Esophagus muscularis mucosa (tissue), 3 donors: ENCODE results near the gene AUTS2.

Source experiments
- EP300 ChIP-seq: sonication (generic); formaldehyde crosslinking; IDR thresholded peaks from one replicate; pipeline ENCODE4 v1.6.1; 2017; ENCODE audit warnings: antibody characterized with exemption
- TF ChIP-seq, protein P1 (sequence below), 3 experiments: fragments of 200-600 bp in 2 of 3; fragments of 450-650 bp in 1 of 3; sonication (generic) in 2 of 3; IDR thresholded peaks; one replicate each; pipeline ENCODE4 v1.5.1; 2017 to 2019; ENCODE audit warnings: antibody characterized with exemption in 3 of 3, mild to moderate bottlenecking in 2 of 3, moderate library complexity in 1 of 3

DNA sequence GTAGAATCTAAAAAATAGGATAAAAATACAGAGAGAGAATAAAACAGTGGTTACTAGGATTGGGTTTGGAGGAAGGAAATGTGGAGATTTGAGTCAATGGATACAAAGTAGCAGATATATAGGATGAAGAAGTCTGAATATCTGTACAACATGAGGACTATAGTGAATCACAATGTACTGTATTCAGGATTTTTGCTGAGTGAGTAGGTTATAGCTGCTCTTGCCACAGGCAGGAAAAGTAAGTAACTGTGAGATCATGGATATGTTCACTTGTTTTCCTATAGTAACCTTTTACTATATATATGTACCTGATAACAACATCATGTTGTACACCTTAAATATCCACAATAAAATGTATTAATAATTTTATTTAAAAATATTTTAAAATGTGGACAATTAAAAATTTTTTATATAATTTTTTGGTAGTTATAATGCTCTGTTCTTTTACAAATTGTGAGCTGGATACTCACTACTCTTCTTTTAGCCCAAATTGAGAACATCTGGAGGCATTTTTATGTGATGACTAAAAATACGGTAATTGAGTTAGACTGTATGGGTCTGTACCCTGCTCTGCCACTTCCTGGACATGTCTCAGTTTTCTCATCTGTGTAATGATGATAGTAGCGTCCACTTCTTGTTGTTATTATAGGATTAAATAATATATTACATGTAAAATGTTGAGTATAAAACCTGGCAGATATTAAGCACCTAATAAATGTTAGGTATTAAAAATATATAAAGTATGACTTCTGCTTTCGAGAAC is 439.1 kb downstream of the AUTS2 start:
- TF ChIP-seq, protein P1, sequence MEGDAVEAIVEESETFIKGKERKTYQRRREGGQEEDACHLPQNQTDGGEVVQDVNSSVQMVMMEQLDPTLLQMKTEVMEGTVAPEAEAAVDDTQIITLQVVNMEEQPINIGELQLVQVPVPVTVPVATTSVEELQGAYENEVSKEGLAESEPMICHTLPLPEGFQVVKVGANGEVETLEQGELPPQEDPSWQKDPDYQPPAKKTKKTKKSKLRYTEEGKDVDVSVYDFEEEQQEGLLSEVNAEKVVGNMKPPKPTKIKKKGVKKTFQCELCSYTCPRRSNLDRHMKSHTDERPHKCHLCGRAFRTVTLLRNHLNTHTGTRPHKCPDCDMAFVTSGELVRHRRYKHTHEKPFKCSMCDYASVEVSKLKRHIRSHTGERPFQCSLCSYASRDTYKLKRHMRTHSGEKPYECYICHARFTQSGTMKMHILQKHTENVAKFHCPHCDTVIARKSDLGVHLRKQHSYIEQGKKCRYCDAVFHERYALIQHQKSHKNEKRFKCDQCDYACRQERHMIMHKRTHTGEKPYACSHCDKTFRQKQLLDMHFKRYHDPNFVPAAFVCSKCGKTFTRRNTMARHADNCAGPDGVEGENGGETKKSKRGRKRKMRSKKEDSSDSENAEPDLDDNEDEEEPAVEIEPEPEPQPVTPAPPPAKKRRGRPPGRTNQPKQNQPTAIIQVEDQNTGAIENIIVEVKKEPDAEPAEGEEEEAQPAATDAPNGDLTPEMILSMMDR (IDR thresholded peaks at IDR 0.05) = no peak
- TF ChIP-seq EP300 = no peak
